NOMO-1 treated with DMSO at 0.1 percent for 48 hours (cell line): ENCODE data around the gene PHACTR2.

Experiments used
- DNase-seq: peaks from one replicate; lab custom pipeline; 2025; ENCODE audit not compliant: unreplicated experiment; lab: John Stamatoyannopoulos, UW

Gene PHACTR2

DNA sequence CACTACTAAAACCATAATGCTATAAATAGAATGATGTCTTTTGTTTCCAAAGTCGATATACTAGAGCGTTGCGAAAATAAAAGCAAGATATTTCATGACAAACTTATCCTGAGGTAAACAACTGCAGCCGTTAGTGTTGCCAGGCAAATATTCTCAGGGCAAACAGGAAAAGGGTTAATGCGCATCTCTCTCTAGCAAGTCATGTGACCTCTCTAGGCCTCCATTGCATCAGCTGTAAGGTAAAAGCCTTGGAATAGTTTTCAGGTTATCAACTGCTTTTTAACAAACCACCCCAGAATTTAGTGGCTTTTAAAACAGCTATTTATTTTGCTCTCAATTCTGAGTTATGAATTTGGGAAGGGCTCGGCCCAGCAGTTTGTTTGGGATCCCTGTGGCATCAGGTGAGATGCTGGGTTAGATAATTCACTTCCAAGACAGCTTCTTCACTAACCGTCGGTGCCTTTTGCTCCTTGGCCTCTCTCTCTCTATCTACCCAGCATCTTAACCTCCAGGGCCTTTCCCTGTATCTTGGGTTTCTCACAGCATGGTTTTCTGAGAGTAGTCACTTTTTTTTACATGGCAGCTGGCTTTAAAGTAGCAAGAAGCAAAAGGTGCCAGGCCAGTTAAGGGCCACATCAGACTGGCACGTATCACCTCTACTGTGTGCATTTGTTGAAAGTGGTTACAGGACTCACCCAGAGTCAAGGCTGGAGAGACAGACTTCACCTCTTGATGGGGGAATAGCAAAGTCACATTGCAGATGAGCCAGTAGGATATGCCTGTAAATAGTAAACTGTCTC lies 126.2 kb downstream of the PHACTR2 start:
- DNase-seq: no peak

DNA sequence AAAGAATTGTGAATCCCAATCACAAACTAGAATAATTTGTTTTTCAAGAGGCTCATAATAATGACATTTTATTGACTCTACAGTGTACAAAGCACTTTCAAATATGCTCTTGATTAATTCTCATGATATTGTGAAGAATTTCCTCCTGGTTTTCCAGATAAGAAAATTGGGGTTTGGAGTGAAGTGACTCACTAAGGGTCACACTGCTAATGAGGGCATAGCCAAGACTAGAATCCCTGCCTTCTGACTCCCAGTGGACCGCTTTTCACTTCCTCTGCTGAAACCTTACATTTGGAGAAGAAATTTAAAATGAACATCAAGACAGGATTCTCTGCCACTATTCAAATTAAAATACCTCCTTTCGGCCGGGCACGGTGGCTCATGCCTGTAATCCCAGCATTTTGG lies 127.1 kb downstream of the PHACTR2 start:
- DNase-seq: no peak

DNA sequence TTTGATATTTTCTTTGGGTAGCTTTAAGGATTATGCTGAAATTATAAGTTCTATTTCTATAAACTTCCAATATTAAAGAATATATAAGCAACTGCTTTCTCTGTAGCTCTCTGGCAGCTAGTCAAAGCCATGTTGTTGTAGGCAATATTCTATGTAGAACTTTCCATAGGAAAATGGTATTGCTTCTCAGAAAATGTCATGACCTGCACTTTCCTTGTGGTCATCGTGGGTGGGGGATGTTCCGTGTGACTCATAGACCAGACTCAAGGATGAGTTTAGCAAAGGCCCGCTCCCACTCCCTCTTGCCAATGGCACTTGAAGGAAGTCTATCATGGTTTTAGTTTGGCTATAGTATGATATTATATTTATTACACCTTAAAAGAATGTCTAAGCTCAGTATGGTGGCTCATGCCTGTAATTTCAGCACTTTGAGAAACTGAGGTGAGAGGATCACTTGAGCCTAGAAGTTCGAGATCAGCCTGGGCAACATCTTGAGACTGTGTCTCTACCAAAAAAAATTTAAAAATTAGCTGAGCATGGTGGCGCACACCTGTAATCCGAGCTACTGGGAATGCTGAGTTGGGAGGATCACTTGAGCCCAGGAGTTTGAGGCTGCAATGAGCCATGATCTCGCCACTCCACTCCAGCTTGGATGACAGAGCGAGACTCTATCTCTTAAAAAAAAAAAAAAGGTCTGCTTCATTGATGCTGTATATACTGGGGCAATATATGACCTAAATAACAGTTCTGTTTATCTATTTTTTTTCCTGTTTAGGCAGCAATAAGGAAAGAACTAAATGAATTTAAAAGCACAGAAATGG lies 128.7 kb downstream of the PHACTR2 start:
- peak; percentile 25 for DNase-seq

DNA sequence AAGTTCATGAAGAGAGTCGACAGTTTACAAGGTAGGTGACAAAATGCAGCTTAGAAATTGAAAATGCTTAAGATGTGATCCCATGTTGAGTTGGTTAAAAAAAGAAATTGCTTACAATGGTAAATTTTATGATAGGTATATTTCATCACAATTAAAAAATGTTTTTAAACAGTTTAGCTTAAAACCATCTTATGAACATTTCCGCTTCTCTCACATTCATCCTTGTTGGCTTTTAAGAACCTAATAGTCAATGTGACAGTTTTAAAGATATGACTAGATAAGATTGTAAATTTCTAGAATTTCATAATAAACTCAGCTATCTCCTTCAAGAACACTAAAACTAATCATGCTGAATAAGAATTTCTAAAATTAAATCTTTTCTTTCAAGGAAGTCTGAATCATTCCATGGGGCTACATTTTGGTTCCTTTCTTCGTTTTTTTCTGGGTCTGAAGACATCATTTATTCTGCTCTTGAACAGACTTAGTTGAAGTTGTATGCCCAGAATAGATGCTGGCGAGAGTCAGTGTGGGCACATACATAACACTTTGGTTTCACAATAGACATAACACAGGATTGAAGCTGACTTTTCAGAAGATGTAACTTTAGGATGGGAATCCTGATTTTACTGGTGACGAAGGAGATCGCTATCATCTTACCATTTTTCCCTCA lies 129.5 kb downstream of the PHACTR2 start:
- DNase-seq: peak; percentile 35

DNA sequence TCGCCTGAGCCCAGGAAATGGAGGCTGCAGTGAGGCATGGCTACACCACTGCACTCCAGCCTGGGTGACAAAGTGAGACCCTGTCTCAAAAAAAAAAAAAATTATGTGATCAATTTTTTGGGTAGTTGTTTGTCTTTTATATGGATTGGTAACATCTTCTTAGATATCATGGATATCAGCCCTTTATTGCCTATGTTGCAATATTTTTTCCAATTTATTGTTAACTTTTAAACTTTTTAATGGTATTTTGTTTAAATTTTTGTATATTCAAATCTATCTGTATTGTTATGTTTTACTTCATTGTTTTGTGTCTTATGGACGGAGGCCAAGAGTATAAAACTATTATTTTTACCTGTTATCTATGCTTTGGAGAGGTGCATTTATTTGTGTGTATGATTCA lies 133.0 kb downstream of the PHACTR2 start:
- DNase-seq: no peak

DNA sequence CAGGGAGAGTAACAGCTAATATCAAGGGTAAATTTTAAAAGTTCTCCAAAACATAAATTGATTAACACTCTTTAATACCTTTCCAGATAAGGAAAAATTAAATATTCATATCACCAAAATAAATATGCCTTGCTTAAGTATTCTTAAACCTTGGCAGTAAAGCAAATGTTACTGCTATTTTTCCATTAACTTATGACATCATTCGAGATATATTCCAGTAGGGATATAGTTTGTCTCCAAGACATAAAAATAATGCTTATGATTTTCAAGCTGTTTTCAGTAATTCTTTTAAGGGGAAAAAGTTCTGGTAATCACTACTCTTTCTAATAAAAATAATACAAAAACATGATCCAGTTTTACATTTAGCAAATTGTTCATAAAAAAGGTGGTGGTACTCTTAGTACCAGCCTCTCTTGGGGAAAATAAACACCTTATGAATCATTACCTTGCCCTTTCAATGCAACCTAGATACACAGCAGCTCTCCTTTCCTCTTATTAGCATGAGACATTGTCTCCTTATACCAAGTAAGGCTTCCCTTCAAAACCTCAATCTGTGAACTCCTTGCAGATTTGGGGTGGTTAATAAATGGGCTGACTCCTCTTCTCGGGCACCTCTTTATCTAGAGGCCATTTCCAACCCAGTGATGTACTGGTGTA lies 133.9 kb downstream of the PHACTR2 start:
- no peak for DNase-seq

DNA sequence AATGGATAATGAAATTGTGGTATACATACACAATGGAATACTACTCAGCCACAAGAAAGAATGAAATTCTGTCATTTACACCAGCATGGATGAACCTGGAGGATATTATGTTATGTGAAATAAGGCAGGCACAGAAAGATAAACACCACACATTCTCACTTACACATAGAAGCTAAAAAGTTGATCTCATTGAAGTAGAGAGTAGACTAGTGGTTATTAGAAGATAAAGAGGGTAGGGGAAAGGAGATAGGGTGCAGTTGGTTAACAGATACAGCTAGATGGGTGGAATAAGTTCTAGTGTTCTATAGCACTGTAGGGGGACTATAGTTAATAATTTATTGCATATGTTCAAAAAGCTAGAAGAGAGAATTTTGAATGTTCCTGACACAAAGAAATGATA lies 139.9 kb downstream of the PHACTR2 start:
- DNase-seq: no peak

DNA sequence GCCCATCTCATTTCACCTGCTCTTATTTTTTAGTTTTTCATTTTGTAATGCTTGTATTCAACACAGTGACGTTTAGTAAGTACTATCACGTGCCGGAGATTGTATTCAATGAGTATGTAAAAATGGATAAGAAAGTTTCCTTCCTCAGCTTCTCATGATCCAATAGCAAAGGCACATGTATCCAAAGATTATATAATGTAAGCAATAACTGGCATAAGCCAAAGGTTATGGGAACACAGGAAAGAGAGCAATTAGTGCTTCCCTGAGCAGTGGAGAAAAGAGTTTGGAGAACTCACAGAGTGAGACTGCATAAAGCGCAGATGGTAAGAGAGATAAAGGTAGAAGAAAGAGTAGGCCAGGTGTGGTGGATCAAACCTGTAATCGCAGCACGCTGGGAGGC lies 143.6 kb downstream of the PHACTR2 start:
- no peak for DNase-seq

DNA sequence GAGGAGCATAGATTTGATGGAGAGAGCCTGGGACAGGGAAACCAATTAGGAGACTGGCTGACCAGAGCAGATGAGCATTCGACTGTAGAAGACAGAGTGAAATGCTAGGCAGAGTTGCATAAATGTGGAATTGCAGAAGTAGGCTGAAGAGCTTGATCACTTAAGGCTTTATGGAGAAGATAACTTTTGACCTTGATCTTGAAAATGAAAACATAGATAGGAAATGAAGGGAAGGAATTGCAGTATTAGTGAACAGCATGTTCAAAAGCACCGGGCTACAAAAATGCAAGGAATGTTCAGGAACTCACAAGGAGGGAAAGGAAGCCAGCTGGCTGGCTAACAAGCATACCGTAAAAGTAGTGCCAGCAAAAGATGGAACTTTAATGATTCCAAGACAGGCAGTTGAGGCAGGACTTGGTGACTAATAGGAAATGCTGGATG lies 144.8 kb downstream of the PHACTR2 start:
- DNase-seq: no peak

DNA sequence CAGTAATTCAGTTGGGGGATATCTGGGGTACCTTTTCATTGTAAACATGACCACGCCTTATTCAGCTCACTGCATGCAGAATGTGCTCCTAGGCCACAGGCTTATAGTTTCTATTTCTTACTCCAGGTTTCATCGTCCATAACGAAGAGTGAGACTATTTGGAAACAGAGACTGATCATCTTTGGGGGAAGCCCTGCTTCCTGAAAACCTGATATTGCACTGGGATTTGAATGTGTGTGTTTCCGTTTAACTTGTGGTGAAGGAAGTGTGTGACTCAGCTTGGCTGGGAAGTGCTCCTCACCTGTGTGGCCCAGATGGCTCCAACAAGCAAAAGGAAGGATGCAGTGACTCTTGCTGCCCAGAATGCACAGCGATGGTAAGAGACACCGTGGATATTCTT lies 145.8 kb downstream of the PHACTR2 start:
- no peak for DNase-seq

DNA sequence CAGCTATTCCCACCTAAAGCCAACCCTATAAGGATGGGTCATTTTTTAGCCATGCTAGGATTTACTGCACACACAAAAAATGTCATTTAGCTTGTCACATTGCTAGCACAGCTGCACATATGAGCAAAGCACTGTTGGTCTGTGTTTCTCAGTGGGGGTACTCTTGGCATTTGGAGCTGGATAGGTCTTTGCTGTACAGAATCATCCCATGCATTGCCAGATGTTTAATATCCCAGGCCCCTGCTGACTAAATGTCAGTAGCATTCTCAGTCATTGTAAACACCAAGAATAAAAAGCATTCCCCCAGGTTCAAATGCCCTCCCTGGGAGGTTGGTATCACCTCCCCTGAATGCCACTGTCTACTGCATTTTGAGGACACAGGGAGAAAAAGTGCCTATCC lies 150.8 kb downstream of the PHACTR2 start:
- DNase-seq: no peak

DNA sequence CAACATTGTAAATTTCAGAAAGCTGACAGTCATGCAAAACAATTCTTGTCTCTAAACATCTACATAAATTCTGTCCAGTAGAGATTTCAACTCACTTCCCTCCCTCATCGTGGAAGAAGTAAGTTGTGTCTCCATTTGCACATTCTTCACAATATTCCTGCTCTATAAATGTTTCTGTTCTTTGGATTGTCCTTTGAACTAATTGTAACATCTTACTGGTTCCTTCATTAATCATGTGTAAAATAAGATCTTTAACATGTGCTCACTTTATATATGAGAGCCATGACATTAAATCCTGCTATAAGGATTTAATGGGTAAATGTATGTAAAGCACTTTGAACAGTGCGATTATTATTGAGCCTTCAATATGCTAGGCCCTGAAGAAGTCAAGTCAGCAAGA lies 158.4 kb downstream of the PHACTR2 start:
- no peak for DNase-seq

DNA sequence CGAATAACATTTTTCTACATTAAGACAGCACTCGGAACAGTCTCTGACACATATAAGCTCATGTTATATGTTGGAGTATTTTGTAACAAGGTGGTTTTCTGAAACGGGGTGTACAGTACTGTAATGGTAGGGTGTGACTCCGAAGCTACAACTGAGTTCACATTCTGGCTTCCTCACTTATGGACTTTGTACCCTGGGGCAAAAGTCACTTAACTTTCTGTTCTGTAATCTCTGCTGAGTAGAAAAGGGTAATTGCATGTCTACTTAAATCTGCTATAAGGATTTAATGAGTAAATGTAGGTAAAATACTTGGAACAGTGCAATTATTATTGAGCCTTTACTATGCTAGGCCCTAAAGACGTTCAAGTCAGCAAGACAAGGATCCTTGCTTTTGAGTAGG lies 160.6 kb downstream of the PHACTR2 start:
- peak; percentile 94 for DNase-seq

DNA sequence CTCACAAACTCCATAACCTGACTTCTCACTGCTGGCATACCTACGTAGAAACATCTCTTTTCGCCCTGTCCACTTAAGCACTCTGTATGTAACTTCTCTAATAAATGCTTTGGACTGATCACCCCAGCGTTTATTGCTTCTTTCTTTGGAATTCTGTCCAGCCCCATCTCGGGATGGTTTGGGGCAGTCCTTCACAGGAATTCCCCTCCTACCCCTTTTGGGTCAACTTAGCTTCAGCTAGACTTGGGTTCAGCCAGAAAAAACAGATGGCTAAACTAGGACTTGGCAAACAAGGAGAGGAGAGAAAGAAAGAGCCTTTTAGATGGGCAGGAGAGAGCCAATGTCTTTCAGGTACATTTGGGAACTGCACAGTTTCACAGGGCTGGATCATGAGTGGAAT lies 161.4 kb downstream of the PHACTR2 start:
- no peak for DNase-seq

DNA sequence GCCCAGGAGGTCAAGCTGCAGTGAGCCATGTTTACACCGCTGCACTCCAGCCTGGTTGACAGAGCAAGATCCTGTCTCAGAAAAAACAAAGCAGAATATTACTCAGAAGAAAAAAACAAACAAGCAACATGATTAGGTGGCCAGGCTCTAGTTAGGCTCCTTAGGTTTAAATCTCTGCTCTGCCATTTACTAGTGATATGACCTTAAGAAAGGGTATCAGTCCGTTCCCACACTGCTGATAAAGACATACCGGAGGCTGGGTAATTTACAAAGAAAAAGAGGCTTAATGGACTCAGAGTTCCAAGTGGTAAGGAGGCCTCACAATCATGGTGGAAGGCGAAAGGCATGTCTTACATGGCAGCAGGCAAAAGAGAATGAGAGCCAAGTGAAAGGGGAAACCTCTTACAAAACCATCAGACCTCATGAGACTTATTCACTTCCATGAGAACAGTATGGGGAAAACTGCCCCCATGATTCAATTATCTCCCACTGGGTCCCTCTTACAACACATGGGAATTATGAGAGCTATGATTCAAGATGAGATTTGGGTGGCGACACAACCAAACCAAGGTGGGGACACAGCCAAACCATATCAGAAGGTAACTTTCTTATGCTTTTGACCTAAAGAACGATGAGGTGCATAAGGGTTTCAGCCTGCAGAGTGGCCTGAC lies 163.0 kb downstream of the PHACTR2 start:
- no peak for DNase-seq

DNA sequence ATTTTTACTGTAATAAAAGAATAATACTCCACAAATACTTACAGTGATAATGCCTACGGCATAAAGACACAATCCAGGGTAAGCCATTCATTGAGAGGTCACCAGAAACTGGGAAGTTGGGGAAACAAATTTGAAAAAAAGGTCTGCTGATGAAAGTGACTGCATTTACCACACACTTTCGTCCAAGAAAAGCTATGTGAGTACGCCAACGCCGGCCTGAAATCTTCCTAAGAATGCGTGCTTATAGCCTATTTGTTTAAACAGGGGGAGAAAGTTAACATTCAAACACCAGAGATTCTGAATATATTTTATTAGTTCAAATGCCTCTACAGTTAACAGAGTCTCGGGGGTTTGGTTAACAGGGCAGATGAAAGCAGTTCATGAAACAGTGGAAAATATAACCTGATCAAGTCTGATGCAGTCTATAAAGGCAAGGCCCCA lies 164.7 kb downstream of the PHACTR2 start:
- peak; percentile 38 for DNase-seq

DNA sequence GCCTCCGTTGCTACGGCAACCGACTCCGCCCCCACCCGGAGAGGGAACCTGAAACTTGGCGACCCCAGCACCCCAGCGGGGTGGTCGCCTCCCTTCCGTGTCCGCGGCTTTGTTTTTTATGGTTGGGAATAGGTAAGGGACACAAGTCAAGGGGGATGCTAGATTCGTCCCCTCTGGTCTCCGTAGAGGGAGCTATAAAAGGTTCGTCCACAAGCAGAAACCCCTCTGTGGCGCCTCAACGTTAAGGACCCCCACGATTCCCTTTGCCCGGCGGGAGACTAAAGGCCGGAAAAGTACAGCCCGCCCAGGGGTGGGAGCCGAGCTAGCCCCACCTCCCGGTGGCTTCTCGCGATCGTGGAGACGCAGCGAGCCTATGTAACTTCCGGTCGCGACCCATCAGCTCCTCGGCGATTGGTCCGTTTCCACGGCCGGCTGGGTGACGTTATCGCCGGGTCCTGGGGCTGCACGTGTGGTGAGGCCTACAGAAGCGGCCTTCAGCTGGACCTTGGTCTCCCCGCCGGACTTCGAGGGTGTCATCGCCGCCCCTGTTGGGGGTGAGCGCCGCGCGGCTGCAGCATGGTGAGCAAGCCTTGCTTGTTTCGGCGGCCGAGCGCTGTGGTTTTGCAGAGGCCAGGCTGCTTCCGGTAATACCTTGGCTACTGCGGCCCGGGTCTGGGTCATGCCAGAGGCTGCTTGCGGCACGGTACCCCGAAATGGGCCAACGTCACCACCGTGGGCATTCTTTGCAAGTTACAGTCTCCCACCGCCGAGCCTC lies 165.3 kb downstream of the PHACTR2 start, which contains the start of gene LTV1:
Gene LTV1, plus strand, starts transcription at position 437 of the 775 bp plus-strand sequence. Its CDS starts 140 bp downstream, at position 577.
- peak; percentile 93 for DNase-seq

DNA sequence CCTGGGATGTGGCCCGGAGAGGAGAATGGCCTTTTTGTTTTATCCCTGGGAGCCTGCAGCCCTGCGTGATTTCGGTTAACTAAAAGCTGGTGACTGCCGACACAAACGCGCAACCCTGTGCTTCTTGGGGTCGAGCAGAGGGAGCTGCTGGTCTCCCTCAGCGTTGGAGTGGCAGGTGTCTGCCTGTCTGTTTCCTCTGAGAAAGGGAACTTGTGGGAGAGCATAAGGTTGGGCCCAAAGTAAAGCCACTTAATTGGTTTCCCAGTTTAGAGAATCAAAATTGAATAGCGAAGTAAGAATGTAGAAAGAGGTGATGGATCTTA lies 165.9 kb downstream of the PHACTR2 start:
- peak; percentile 46 for DNase-seq

DNA sequence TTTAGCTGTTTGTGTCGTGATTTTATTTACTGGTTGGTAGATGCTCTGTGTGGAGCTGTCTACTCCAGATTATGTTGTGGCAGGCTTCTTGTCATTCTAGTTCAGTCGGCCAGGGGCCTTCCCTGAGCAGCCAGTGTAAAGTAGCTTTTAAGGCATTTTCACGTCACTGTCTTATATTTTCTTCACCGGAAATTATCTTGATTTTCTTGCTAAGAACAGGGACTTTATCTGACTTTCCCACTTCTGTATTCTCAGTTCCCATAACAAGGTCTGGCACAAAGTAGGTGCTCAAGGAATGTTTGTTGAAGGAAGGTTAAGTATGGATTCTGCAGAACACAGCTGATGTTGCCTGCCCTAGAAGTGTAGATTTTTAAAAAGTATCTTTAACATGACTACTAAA lies 166.2 kb downstream of the PHACTR2 start:
- DNase-seq: peak; percentile 46

DNA sequence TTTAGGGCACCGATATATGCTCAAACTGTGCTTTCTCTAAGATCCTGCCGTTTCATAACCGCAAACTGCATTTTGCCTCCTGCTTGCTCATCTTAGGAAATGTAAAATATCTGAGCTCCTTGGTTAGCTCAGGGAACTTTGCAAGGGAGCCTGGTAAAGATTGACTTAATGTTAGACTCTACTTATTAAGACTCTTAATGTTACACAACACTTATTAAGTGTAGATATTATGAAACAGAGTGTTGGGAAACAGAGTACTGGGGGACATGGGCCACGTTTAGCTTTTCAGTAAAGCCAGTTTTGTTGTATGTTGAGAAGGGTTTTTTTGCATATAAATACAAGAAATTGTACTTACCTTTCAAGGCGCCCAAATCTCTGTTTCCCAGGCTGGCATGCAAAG lies 167.3 kb downstream of the PHACTR2 start:
- DNase-seq: peak; percentile 36
